K562 (cell line): ENCODE results near the gene SEC23IP. TPM values are rescaled to one million over a fixed set of nuclear protein-coding genes. Genes with fewer than 3 reads are reported as not detected.

Experiments
- ATAC-seq: fragments of 200-7000 bp; cut with Tn5 transposase; 3 replicates; pipeline ENCODE4 v1.9.1; 2020; ENCODE audit warnings: moderate library complexity
- BruUV-seq: library from RNA; stranded (reverse); fragments of 400-500 nt; replicated peaks from 2 replicates; lab custom pipeline; 2021; lab: Mats Ljungman, UMichigan
- CTCF ChIA-PET: fragments of 300-600 bp; formaldehyde crosslinking; extraction: SDS; loops from one replicate; lab custom pipeline; 2021; ENCODE audit warnings: low intra/inter-chr PET ratio; lab: Yijun Ruan, JAX
- POLR2A ChIA-PET: fragments of 300-600, 350-650 bp; sonication (Branson Sonifier 250); formaldehyde crosslinking; extraction: SDS; loops from one replicate; lab custom pipeline; 2021; ENCODE audit warnings: antibody characterized with exemption, inconsistent platforms; lab: Yijun Ruan, JAX
- DNase-seq, 4 experiments: peaks; one replicate each; pipeline versions ENCODE4 v3.0.0 to v3.0.0-alpha.2; 2011 to 2018; ENCODE audit warnings: low spot score in 3 of 4, mixed read lengths in 3 of 4; ENCODE audit errors: extremely low read depth in 1 of 4
- FAIRE-seq: peaks from 2 replicates; lab custom pipeline; 2011; peaks lifted over from hg19 to GRCh38; lab: Jason Lieb, UNC
- H2AFZ ChIP-seq: 2 replicates; pipeline ENCODE4 v1.6.0; 2011; ENCODE audit warnings: low read depth, low read length, control low read depth, inconsistent platforms
- H3K27ac ChIP-seq: fragments of 200-600 bp; 3 replicates; pipeline ENCODE4 v1.8.0; 2011; ENCODE audit warnings: low read depth, mild to moderate bottlenecking, control low read depth, inconsistent platforms, low read length, moderate library complexity, mixed read lengths; ENCODE audit errors: extremely low read depth
- H3K27me3 ChIP-seq, 2 experiments: fragments of 300-600 bp in 1 of 2; 2 replicates in 1 of 2; 3 replicates in 1 of 2; pipeline versions ENCODE4 v1.6.0 to v1.8.0; 2011; ENCODE audit warnings: inconsistent platforms in 2 of 2, low read length in 2 of 2, mild to moderate bottlenecking in 1 of 2, mixed read lengths in 1 of 2, moderate library complexity in 1 of 2; ENCODE audit not compliant: control insufficient read depth in 2 of 2, insufficient read depth in 2 of 2
- H3K36me3 ChIP-seq: fragments of 300-600 bp; 3 replicates; pipeline ENCODE4 v1.8.0; 2011; ENCODE audit warnings: mild to moderate bottlenecking, low read length, inconsistent platforms; ENCODE audit not compliant: control insufficient read depth, insufficient read depth
- H3K4me1 ChIP-seq, 2 experiments: fragments of 200-600 bp in 1 of 2; replicated peaks in 1 of 2; 2 replicates in 1 of 2; 3 replicates in 1 of 2; pipeline versions ENCODE4 v1.5.1 to v1.8.0; 2011; ENCODE audit warnings: inconsistent platforms in 2 of 2, low read length in 2 of 2, mild to moderate bottlenecking in 1 of 2, mixed read lengths in 1 of 2, moderate library complexity in 1 of 2; ENCODE audit not compliant: control insufficient read depth in 2 of 2, insufficient read depth in 2 of 2
- H3K4me2 ChIP-seq: 2 replicates; pipeline ENCODE4 v1.6.1; 2011; ENCODE audit warnings: low read length, control low read depth, inconsistent platforms, mixed read lengths; ENCODE audit not compliant: insufficient read depth
- H3K4me3 ChIP-seq: fragments of 200-600 bp; sonication (generic), shearing (Covaris generic); 2 replicates; pipeline ENCODE4 v1.5.1; 2016; ENCODE audit warnings: control low read depth, inconsistent platforms
- H3K79me2 ChIP-seq: fragments of 200-600 bp; 3 replicates; pipeline ENCODE4 v1.8.0; 2011; ENCODE audit warnings: low read length, inconsistent platforms; ENCODE audit not compliant: control insufficient read depth, insufficient read depth
- H3K9ac ChIP-seq, 2 experiments: 2 replicates each; pipeline versions ENCODE4 v1.6.0 to v1.6.1; 2011; ENCODE audit warnings: low read depth in 2 of 2, low read length in 2 of 2, control low read depth in 1 of 2, inconsistent platforms in 1 of 2, mild to moderate bottlenecking in 1 of 2, mixed read lengths in 1 of 2; ENCODE audit not compliant: insufficient read depth in 1 of 2
- H3K9me1 ChIP-seq: one replicate; pipeline ENCODE4 v1.6.0; 2011; ENCODE audit warnings: inconsistent platforms, mild to moderate bottlenecking, low read length, moderate library complexity; ENCODE audit not compliant: control insufficient read depth, insufficient read depth
- H3K9me3 ChIP-seq: replicated peaks from 2 replicates; pipeline ENCODE4 v1.5.1; 2011; ENCODE audit warnings: low read depth, low read length, inconsistent platforms; ENCODE audit not compliant: control insufficient read depth, insufficient read depth
- H4K20me1 ChIP-seq: replicated peaks from 2 replicates; pipeline ENCODE4 v1.6.1; 2011; ENCODE audit warnings: low read length, inconsistent platforms, mixed read lengths; ENCODE audit not compliant: control insufficient read depth, insufficient read depth
- EP400 ChIP-seq: fragments of 450-650 bp; IDR thresholded peaks from 2 replicates; pipeline ENCODE4 v1.6.1; 2017; ENCODE audit warnings: antibody characterized with exemption, mild to moderate bottlenecking, moderate library complexity
- RREB1 ChIP-seq: fragments of 250-450 bp; sonication (Bioruptor Pico); IDR thresholded peaks from 2 replicates; pipeline ENCODE4 v1.4.0; 2020
- SRSF3 ChIP-seq: fragments of 200-400 bp; formaldehyde crosslinking; IDR thresholded peaks from 2 replicates; pipeline ENCODE4 v1.6.1; 2016; ENCODE audit warnings: mild to moderate bottlenecking, low read length, moderate library complexity; ENCODE audit not compliant: insufficient read depth
- THRAP3 ChIP-seq: fragments of 450-650 bp; IDR thresholded peaks from 2 replicates; pipeline ENCODE4 v1.6.1; 2016; ENCODE audit warnings: mild to moderate bottlenecking, inconsistent platforms, borderline replicate concordance
- ZBED1 ChIP-seq: IDR thresholded peaks from 2 replicates; pipeline ENCODE4 v1.6.1; 2014
- ZNF124 ChIP-seq: sonication (generic); formaldehyde crosslinking; IDR thresholded peaks from 2 replicates; pipeline ENCODE4 v1.8.1; 2022; ENCODE audit warnings: missing genetic modification reagents
- ZNF140 ChIP-seq: fragments of 250-450 bp; sonication (Bioruptor Pico); IDR thresholded peaks from 2 replicates; pipeline ENCODE4 v1.8.0; 2021; ENCODE audit warnings: moderate library complexity, mild to moderate bottlenecking, inconsistent platforms
- ZNF146 ChIP-seq: IDR thresholded peaks from one replicate; pipeline ENCODE4 v1.6.1; 2018; ENCODE audit warnings: missing compliant biosample characterization; ENCODE audit not compliant: unreplicated experiment
- ZNF239 ChIP-seq: fragments of 250-450 bp; sonication (Bioruptor Pico); IDR thresholded peaks from 2 replicates; pipeline ENCODE4 v1.4.0; 2020; ENCODE audit warnings: mild to moderate bottlenecking
- ZNF518B ChIP-seq: fragments of 250-450 bp; sonication (Bioruptor Pico); IDR thresholded peaks from 2 replicates; pipeline ENCODE4 v1.5.0; 2021; ENCODE audit warnings: mild to moderate bottlenecking, moderate library complexity
- in situ Hi-C: fragments of 300-500 bp; cut with MboI; formaldehyde crosslinking; loops from 4 replicates; pipeline ENCODE4 v1.15.0; 2018; ENCODE audit warnings: inconsistent platforms, mixed read lengths
- intact Hi-C: fragments of 100-400 bp; cut with micrococcal nuclease; formaldehyde crosslinking; loops from 2 replicates; pipeline ENCODE4 v1.14.2; 2022
- polyA plus RNA-seq, 8 experiments: library from polyadenylated mRNA; depleted of rRNA in 4 of 8; stranded (reverse) in 5 of 8; unstranded in 3 of 8; fragments of >200 nt; fragmentation: Nextera tagmentation in 2 of 8; fragmentation: Illumina TruSeq in 1 of 8; extraction: Ambion mirVana in 2 of 8; extraction: Trizol in 1 of 8; gene quantifications; 2 replicates each; pipeline versions ENCODE4 v1.2.1 to v1.2.3, GENCODE V29; 2011 to 2014; ENCODE audit warnings: inconsistent platforms in 1 of 8, missing spikeins in 1 of 8
- total RNA-seq, 7 experiments: library from RNA; depleted of rRNA in 6 of 7; stranded (reverse); fragments of >200 nt in 6 of 7; fragmentation: Illumina TruSeq in 2 of 7; extraction: Trizol in 2 of 7; gene quantifications; 2 replicates each; pipeline versions ENCODE4 v1.2.1 to v1.2.3, GENCODE V29; 2011 to 2021; ENCODE audit warnings: low replicate concordance in 1 of 7
- TF ChIP-seq, protein P1 (sequence below), 2 experiments: IDR thresholded peaks; 2 replicates each; pipeline ENCODE4 v1.6.1; 2011; ENCODE audit warnings: borderline replicate concordance in 1 of 2, control low read depth in 1 of 2, low read depth in 1 of 2, low read length in 1 of 2, mild to moderate bottlenecking in 1 of 2, mixed read lengths in 1 of 2, moderate library complexity in 1 of 2; ENCODE audit not compliant: insufficient read depth in 1 of 2, insufficient read length in 1 of 2, poor library complexity in 1 of 2, severe bottlenecking in 1 of 2; ENCODE audit errors: extremely low read depth in 1 of 2

SEC23IP gene
- total and polyA plus RNA-seq, 9 of the 15 experiments (the other 6 are each of a cell fraction or from before 2014, with no cell fraction given) = 15.8 to 38.4 (median 22.5) TPM

- in situ Hi-C loops = no loop called here
- Histone ChIP-seq H3K9me3 (no peaks in the 10 kb centered on the region), H3K4me2 (no peak overlapping the region), H3K4me3 (no peak overlapping the region)
- no peak for DNase-seq
- TF ChIP-seq THRAP3 (no peak), ZNF124 (CRISPR knock-in tag) (no peak), EP400 (no peak), SRSF3 (no peak), ZBED1 (no peak), ZNF140 (CRISPR knock-in tag) (no peak), RREB1 (CRISPR knock-in tag) (no peak), ZNF518B (CRISPR knock-in tag) (no peak), ZNF146 (CRISPR knock-in tag) (no peak), ZNF239 (CRISPR knock-in tag) (no peak)
- TF ChIP-seq, protein P1, sequence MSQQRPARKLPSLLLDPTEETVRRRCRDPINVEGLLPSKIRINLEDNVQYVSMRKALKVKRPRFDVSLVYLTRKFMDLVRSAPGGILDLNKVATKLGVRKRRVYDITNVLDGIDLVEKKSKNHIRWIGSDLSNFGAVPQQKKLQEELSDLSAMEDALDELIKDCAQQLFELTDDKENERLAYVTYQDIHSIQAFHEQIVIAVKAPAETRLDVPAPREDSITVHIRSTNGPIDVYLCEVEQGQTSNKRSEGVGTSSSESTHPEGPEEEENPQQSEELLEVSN (IDR thresholded peaks at IDR 0.05; ENCODE audit: borderline replicate concordance in 1 of 2, extremely low read depth in 1 of 2, insufficient read depth in 1 of 2, insufficient read length in 1 of 2, low read depth in 1 of 2, low read length in 1 of 2, poor library complexity in 1 of 2, severe bottlenecking in 1 of 2) = no peak
- TF ChIP-seq, all 486 proteins: peak for 0
- Histone ChIP-seq H3K9me1 (no peaks in the 10 kb centered on the region), H3K9ac (no peak overlapping the region), H2AFZ (no peak overlapping the region), H3K27me3 (peaks cover 3 to 15% of the 10 kb centered on the region in 2 experiments; a peak in 3 of 5 replicates), H4K20me1 (no peaks in the 10 kb centered on the region), H3K79me2 (no peaks in the 10 kb centered on the region), H3K36me3 (no peaks in the 10 kb centered on the region), H3K4me1 (no peaks in the 10 kb centered on the region), H3K27ac (no peak overlapping the region)
- ChIA-PET CTCF (no interaction called here), POLR2A (no interaction called here)
- intact Hi-C loops = no loop called here
- ATAC-seq (no peak), FAIRE-seq (no peak)
- no TSS peak for BruUV-seq
These were observed 70.3 kb downstream of the SEC23IP start for GRCh38 chr10:119962837-119963236.
